ENCODE data around the gene KLHL29.

KLHL29 gene

DNA sequence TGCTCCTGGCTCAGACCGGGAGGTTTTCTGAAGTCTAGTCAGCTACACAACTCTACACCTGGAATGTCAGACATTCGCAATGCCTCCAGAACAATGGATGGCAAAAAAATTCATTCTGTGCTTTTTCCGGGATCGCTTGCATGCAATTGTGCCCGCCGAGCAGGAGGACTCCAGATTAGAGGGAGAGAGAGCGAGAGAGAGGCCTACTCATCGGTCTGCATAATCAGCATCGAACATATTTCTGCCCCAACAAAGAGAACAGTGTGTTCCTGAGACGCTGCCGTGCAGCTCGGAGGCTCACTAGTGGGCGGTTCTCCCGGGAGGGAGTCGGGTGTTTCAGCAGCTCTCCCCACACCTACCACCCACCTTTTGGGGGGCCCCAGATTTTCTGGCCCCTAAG is 117.1 kb downstream of the KLHL29 start:
- no peak overlapping the region for H3K27ac ChIP-seq
- no peak overlapping the region for H3K4me3 ChIP-seq

DNA sequence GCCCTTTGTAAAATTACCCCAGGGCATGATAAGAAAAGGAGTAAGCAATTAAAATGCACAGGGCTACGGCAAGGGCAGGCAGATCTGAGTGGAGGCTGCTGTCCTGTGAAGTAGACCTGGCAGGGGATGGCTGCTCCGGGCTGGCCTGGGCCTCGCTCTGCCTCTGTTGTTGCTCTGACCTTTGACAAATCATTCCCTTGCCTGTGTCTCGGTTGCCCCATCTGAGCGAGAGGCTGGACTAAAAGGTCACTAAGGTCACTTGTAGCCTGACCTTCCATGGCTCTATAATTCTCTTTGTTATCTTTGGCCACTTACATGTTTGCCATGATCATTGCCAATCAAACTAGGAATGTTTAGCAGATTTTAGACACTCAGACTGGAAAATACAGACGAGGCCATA is 118.1 kb downstream of the KLHL29 start:
- H3K27ac ChIP-seq: no peak overlapping the region
- H3K4me3 ChIP-seq: no peak overlapping the region

DNA sequence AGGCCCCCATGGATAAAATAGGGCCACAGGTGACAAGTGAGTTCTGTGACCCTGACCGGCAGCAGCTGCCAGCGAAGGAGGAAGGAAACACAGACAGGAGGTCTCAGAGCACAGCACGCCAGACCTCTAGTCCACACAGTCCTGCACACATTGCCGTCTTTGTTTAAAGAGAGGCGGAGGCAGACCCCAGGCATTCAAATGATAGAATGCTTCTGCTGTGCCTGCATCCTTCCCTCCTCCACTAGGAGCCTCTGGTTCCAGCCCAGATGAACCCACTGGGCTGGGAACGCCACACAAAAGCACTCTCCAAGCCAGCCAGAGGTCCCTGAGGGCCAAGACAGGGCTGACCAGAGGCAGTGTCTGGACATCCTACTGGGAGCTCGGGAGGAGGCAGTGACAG is 118.7 kb downstream of the KLHL29 start:
- Histone ChIP-seq H3K27ac (peak overlapping the region in 1 of 21 experiments; percentile 9), H3K4me3 (no peak overlapping the region)

DNA sequence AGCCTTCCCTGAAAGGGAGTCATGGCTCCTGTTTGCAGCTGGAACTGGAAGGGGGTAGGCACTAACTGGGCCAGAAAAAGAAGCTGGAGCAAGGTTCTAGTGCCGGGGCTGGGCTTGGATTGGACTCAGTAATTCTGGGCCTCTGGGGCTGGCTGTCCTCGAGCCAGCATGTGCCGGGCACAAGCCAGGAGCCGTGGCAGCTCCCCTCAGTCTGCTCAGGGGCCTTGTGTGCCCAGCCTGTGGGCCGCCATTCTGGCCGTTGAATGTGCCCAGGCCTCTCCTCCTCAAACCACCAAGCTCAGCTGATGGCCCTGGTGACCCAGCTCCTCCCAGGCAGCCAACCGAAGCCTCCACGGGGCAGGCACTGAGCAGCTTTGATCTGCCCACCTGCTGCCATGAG is 119.6 kb downstream of the KLHL29 start:
- H3K27ac ChIP-seq: no peak overlapping the region
- H3K4me3 ChIP-seq: no peak overlapping the region

DNA sequence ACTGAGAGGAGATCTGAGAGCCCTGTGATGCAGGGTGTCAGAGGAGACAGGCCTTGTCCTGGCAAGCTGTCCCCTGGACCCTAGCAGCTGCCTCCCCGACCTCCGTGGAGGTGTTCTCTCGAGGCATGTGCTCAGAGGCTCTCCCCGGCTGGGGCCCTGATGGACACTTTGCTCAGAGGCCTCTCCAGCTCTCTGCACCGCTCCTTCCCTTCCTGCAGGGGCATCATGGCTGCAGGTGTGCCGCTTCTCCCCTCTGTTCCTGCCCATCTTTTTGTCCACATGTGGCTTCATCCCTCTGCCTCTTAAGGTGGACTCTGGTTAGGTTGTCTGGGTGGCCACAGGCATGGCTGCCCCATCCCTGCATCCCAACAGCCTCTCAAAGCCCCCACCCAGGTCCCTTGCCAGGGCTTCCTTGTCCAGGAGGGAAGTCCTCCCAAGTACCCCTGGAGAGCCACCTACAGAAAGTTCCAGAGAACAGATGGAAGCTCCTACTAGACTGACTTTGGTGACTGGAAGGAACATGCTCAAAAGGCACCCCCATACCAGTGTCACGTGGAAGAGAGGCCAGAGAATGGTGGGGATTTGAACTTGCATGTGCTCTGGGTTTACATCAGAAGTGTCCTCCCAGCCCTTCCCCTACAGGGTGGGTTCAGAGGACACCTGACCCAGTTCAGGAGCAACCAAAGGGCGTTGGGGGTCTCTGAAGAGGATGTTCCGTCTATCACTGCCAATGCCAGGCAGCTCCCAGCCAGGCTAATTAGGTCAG is 120.4 kb downstream of the KLHL29 start:
- Histone ChIP-seq H3K4me3 (no peak overlapping the region), H3K27ac (no peak overlapping the region)

DNA sequence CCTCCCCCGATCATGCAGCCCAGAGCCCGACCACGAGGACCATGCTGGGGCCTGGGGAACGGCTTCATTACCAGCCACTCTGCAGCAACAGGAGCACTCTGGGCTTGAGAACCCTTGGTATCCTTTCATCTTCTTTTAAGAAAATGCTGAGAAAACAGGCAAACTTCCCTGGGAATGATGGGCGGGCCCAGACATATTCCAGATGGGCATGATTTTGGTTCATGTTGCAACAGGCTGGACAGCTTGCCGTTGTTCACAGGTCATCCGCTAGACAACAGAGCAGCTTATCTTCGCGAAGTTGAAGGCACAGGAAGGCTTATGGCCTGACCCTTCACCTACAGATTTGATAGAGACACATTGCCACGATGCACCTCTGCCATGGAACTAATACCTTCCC is 121.0 kb downstream of the KLHL29 start:
- no peak overlapping the region for H3K4me3 ChIP-seq
- H3K27ac ChIP-seq: no peak overlapping the region

DNA sequence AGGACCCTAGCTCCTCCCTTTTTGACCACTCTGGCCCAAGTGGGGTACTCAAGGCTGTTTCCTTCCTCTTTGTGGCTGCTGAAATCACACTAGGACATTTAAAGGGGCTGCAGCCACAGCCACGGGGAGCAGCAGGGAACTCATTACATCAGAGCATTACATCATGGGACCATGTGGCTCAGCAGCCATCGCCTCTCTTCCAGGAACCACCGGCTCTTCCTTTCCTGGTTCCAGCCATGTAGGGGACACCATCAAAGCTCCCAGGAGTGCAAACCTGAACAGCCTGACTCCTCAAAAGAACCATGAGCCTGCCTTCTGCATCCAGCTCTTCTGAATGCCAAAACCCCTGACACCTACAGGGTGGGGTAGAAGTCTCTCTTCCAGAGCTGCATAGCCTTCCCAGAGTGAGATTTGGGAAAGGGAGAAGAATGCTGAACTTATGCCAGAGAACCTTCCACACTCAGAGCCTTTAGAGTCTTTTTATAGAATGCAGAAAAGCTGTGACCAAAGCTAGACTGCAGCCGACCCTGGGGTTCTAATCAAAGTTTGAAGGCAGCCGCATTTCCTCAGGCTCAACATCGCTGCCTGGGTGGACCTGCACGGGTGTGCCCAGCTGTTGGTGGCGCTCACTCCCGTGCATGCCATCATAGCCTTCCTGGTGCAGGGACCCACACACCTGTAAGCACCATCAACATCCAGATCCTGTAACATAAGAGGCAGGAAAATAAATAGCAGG is 121.7 kb downstream of the KLHL29 start:
- H3K27ac ChIP-seq: no peak overlapping the region

DNA sequence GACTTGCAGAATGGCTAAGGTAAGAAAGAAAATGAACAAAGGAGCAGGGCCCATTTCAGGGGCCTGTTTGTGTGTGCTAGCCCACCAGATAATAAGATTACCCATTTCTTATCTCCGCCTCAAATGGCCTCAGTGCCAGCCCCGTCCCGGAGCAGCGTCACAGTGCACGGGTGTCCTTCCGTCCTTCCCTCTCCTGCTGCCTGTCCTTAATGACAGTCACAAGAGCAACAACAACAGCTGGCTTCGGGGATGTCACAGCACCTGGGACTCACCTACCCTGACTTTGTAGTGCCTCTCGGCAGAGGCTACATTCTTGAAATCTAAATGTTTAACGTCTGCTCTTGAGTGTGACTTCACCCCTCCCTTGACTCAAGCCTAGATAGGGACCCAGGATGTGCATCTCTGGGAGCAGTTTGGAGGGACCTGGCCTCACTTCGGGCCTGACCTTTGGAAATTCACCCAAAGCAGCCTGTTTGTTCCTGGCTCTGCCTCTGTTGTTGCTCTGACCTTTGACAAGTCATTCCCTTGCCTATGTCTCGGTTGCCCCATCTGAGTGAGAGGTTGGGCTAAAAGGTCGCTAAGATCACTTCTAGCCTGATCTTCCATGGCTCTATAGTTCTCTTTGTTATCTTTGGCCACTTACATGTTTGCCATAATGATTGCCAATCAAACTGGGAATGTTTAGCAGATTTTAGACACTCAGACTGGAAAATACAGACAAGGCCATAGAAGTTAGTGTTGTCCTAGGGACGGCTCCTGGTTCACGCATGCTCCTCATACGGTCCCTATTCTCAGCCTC is 122.5 kb downstream of the KLHL29 start:
- H3K27ac ChIP-seq: no peak overlapping the region
- no peak overlapping the region for H3K4me3 ChIP-seq

More for the DNA sequence above, 121.7 kb downstream of the KLHL29 start:
- no peak overlapping the region for H3K4me3 ChIP-seq

DNA sequence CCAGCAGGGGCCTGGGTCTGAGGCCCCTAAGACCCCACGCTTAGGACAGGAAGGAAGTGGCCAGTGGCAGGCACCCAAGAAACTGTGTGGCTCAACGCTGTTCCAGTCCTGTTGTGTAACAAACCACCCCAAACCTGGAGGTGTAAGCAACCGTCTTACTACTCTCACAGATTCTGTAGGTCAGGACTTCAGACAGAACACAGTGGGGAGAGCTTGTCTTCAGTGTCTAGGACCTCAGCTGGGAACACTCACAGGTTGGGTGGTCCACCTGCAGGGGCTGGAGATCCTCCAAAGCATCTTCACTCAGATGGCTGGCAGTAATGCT is 123.0 kb downstream of the KLHL29 start:
- Histone ChIP-seq H3K27ac (no peak overlapping the region), H3K4me3 (no peak overlapping the region)

DNA sequence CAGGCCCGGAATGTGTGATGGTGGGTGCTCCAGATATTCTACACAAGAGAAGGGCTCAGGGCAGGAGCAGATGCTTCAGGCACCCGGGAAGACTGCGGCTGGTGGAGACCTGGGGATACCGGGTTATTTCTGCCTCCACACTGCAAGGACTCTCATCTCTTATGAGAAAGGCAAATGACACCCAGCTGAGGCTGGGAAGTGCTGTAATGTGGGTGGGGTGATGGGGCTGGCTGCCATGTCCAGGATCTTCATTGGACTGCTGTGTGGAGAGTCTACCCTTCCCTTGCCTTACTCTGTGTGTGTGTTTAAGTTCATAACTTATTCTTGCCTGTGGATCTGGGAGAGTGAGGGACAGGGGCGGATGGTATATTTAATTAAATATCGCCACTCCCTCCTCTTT is 124.1 kb downstream of the KLHL29 start:
- Histone ChIP-seq H3K4me3 (no peak overlapping the region), H3K27ac (no peak overlapping the region)

DNA sequence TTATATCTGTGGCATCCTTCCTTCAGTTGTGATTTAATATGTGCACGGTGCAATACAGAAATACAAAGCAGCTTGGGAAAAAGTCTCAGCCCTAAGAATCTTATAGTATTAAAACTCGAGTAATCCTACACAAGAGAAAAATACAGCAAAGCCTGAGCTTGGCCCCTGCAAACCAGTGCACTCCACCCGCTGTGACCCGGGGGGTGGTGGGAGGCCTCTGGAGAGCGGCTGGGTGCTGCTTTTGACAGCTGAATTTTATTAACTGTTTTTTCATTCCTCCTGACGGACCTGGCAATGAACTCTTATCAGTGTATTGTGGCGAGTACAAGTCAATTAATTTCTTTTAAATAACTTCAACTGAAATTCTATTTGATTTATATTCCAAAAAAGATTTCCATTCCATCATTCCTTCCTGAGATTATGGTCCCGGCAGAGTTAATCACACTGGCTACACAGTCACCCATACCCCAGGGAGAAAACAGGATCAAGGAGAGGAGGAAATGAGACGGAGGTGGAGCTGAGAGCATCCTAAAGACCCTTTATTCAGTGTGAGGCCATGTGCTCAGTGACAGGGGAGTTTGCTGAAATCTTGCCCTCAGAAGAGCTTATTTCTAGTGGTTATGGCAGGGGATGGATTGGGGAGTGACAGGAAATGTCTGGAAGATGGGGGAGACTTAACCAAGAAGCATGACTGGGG is 124.8 kb downstream of the KLHL29 start:
- Histone ChIP-seq H3K27ac (no peak overlapping the region), H3K4me3 (no peak overlapping the region)

DNA sequence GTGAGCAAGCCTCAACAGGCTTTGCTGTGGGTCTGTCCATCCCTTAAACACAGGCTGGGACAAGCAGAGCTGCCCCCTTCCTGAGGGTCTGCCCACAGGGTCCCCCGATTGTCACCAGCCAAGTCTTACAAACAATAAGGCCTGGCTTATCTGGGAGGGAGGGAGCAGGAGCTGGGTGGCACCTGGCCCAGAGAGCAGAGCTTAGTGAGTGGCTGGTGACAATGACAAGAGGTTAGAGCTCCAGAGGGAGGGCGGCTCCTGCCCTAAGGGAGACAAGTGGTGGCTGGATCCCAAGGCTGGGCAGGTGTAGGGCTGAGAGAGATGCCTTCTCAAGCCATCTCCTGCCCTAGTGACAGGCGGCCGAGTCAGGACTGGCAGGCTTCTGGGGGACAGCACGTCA is 125.5 kb downstream of the KLHL29 start:
- Histone ChIP-seq H3K4me3 (no peak overlapping the region), H3K27ac (no peak overlapping the region)

DNA sequence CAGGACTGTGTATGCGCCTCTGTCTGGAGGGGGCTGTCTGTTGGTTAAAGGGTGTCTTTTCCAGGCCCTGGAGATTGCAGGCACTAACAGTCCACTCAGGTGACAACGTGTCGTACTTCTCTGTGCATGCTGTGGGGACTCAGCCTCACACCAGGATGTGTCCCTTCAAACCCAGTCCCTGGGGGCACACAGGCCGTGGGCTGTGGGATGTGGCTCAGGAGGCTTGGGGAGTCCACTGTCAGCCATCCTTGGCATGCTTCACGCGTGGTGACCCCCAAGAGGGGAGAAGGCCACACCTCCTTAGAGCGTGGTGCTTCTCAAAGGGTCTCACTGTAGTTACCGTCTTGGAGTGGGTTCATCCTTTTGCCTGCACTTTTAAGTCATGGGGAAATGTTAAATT is 127.8 kb downstream of the KLHL29 start:
- no peak overlapping the region for H3K4me3 ChIP-seq
- H3K27ac ChIP-seq: peak overlapping the region in 1 of 21 experiments; percentile 31

DNA sequence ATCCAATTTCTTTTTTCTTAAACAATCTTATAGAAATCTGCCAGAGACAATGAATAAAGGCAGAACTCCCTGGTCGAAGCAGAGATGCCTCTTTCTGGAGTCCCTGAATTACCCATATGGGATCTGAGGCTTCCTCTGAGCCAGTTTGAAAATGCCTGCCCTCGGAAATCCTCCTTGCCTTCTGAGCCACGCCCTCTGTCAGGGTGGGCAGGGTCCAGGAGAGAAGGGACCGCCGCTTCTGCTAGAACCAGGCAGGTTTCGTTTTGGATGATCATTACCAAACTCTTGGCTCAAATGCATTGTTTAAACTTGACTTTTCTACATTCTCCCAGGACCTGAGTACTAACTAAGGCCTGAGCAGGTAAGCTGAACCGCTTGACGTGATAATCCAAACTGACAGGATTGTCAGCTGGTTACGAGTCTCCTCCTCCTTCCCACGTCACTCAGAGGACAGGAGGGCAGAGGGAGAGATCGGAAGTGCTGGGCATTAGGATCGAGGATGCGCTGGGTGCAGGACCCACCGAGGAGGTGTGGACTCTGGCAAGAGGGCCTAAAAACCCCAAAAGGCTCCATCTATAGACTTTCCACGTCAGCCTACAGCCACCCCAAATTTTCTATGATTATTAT is 128.4 kb downstream of the KLHL29 start:
- peak overlapping the region in 1 of 7 experiments; percentile 7 for H3K4me3 ChIP-seq

DNA sequence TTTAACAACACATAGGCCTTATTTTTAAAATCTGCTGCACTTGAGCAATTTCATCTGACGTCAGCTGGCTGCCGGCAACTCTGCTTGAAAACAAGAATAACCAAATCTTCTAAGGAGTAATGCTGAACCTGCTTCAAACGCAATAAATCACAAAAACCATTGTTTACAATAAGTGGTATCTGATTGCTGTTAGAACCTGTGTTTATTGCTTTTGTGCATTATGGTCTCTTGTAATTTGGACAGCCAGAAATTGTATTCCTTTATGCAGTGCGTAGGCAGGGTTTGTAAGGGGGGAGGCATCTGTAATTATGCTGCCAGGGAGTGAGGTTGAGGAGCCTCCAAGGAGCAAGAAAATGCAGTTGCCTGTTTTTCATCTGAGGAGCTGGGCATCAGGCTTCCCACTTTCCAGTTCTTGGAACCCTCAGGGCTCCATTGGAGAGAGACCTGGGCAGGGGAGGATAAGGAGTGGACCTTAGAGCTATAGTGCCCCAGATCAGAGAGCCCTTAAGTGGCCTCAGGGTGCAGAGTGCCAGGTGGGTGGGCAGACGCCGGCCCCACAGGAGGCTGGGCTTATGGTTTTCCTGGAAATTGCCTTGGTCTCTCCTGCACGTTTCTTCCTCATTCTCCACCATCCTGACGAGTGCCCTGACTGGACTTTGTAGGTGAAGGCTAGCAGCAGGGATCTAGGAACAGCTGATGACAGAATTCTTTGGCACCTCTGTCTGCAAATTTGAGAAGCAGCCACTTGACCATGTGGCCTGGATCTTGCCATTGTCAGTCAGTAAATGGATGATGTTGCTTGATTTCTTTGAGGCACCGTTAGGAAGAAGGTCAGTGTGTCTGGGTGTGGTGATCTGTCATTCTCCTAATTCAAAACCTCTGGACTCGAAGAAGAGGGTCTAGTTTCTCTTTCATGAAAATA is 129.2 kb downstream of the KLHL29 start:
- H3K27ac ChIP-seq: peak overlapping the region in 2 of 21 experiments; percentile 18 to 39
- no peak overlapping the region for H3K4me3 ChIP-seq

More for the DNA sequence above, 128.4 kb downstream of the KLHL29 start:
- H3K27ac ChIP-seq: peak overlapping the region in 2 of 21 experiments; percentile 18 to 39

DNA sequence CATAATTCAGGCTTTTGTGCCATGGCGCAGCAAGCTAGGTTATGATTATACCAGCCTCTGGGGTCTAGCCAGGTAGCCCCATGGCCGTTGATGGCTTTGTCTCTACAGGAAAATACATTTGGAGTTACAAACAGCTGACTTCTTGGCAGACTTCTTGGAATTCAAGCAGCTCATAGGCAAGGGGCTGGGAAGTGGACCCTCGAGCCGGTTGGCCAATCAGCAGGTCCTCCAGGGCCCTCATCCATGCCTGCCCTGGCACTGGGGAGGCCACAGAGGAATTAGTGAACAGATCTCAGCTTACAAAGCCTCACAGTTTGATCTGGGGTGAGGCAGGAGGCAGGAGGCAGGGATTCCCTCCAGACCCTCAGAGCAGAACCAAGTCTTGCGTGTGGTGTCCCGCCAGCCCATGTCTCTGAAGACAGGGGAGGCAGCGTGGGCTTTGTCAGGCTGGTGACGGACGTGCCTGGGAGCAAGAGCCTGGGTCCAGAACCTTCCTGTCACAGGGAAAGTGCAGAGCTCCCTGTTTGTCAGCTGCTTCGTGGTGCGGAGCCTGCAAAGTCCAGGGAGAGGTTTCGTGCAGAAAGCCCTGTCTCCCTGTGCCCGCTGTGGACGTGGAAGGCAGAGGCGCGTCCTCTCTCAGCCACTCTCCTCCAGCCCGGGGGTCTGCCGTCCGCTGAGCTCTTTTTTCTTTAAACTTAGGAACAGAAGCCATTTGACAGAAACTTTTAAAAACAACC is 131.7 kb downstream of the KLHL29 start:
- no peak overlapping the region for H3K4me3 ChIP-seq
- H3K27ac ChIP-seq: no peak overlapping the region

DNA sequence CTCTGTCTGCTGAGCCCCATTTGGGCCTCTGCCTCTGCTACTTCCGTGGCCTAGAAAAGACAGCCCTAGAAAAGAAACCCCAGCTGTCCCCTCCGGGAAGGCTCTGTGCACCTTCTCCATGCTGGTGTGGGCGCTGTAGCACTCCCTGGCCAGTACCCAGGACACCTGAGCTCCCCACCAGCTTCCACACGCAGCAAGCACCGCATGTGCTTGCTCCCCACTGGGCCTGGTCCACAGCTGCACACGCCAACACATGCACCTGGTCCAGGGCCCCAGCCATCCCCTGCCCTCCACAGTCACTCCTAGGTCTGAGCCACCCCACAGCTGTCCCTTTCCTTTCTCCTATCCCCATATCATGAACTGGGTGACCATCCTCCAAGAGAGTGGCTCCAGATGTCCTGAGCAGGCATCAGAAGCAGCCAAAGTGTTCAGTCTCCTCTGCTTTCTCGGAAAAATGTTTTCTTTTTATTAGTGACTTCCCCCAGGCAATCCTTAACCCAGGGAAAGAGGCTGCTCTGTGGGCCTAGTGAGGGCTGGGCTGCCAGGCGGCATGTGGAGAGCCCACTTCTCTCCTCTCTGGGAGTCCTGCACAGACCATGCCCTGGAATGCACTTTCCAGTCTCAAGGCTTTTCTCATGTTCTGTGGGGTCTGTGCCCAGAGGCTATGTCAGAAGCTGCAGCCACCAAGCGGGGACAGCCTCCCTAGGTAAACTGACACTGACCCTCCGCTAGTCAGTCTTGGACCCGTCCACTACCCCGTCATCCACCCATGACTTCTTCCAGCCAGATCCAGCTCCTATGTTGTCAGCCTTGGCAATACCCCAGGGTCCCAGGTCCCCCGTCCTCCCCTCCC is 133.7 kb downstream of the KLHL29 start:
- Histone ChIP-seq H3K27ac (no peak overlapping the region), H3K4me3 (no peak overlapping the region)
